ENCODE measurements around the gene IGF2BP3. TPM values are rescaled to one million over a fixed set of nuclear protein-coding genes. Genes with fewer than 3 reads are reported as not detected.

IGF2BP3 gene
- total and polyA plus RNA-seq, 2 donors (not counting 1 experiment from before 2014, with no cell fraction given), result 4.3 to 11.2 TPM

DNA sequence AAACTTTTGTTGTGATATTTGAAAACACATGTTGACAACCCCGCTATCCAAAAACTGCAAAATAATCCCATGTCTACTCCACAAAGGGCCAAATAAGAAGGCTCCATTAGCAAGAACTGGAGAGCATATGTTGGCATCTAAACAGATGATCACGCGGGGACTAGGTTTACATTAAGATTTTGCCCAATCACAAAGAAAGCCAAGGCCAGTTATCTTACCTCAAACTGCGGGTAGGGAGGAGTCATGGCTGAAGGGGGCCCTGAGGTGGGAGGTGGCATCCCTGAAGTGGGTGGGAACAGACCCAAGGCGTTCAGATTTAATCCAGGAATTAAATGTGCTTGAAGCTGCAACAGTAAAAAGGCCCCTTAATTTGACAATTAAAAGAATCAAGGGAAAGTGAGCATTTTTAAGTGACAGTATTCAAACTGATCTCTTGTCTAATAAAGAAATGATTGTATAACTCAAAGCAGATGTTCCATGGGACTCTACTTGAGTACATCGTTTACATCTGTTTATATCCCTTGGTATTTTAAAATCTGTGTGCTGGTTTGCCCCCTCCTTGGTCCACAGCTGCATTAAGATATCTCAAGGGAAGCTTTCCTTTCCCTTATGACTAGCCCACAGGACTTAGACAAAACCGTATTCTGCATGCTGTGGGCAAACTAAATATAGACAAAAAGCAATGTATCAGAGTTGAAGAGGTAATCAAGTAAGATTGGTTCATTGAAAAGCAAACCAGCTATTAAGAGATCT is 128.3 kb downstream of the IGF2BP3 start:
- no peaks in the 10 kb centered on the region for H3K36me3 ChIP-seq (ENCODE audit: control insufficient read depth, insufficient read depth, low read length)
- H3K4me2 ChIP-seq (ENCODE audit: extremely low read depth, insufficient read depth, low read length), result peak overlapping the region; percentile 18
- no peaks in the 10 kb centered on the region for H3K79me2 ChIP-seq (ENCODE audit: control insufficient read depth, insufficient read depth, low read length)
- no peaks in the 10 kb centered on the region for H3K27me3 ChIP-seq (ENCODE audit: control insufficient read depth, insufficient read depth, low read length)
- H3K9ac ChIP-seq (ENCODE audit: insufficient read depth, low read length), result no peak overlapping the region
- H3K9me3 ChIP-seq (ENCODE audit: control insufficient read depth, insufficient read depth, low read depth, low read length), result no peaks in the 10 kb centered on the region
- H4K20me1 ChIP-seq (ENCODE audit: control insufficient read depth, extremely low read depth, insufficient read depth, low read length), result no peaks in the 10 kb centered on the region
- no peak overlapping the region for H2AFZ ChIP-seq (ENCODE audit: low read length)
- no peak overlapping the region for H3K27ac ChIP-seq (ENCODE audit: insufficient read depth, low read length)
- H3K4me3 ChIP-seq (replicated peaks in 1 of 4; ENCODE audit: control extremely low read depth in 1 of 4, insufficient read depth in 1 of 4, low read depth in 3 of 4, low read length in 4 of 4), result no peak overlapping the region
- DNase-seq (ENCODE audit: low read depth in 2 of 2), result no peak
- TF ChIP-seq EZH2 (IDR thresholded peaks at IDR 0.05; ENCODE audit: low read length, missing control alignments), result no peak
- TF ChIP-seq, protein P1, sequence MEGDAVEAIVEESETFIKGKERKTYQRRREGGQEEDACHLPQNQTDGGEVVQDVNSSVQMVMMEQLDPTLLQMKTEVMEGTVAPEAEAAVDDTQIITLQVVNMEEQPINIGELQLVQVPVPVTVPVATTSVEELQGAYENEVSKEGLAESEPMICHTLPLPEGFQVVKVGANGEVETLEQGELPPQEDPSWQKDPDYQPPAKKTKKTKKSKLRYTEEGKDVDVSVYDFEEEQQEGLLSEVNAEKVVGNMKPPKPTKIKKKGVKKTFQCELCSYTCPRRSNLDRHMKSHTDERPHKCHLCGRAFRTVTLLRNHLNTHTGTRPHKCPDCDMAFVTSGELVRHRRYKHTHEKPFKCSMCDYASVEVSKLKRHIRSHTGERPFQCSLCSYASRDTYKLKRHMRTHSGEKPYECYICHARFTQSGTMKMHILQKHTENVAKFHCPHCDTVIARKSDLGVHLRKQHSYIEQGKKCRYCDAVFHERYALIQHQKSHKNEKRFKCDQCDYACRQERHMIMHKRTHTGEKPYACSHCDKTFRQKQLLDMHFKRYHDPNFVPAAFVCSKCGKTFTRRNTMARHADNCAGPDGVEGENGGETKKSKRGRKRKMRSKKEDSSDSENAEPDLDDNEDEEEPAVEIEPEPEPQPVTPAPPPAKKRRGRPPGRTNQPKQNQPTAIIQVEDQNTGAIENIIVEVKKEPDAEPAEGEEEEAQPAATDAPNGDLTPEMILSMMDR (conservative IDR thresholded peaks at IDR 0.05 in 1 of 2, IDR thresholded peaks at IDR 0.05 in 1 of 2; ENCODE audit: low read depth in 1 of 2, low read length in 2 of 2), result no peak
- H3K4me1 ChIP-seq (ENCODE audit: control insufficient read depth, extremely low read depth, insufficient read depth, low read length), result peaks cover 3% of the 10 kb centered on the region

- Histone ChIP-seq H2AFZ (ENCODE audit: low read length) (no peak overlapping the region), H3K9ac (ENCODE audit: insufficient read depth, low read length) (no peak overlapping the region), H3K4me2 (ENCODE audit: extremely low read depth, insufficient read depth, low read length) (no peak overlapping the region), H3K4me3 (replicated peaks in 1 of 4; ENCODE audit: control extremely low read depth in 1 of 4, insufficient read depth in 1 of 4, low read depth in 3 of 4, low read length in 4 of 4) (no peak overlapping the region), H3K4me1 (ENCODE audit: control insufficient read depth, extremely low read depth, insufficient read depth, low read length) (peaks cover 10% of the 10 kb centered on the region), H3K79me2 (ENCODE audit: control insufficient read depth, insufficient read depth, low read length) (no peaks in the 10 kb centered on the region), H4K20me1 (ENCODE audit: control insufficient read depth, extremely low read depth, insufficient read depth, low read length) (no peaks in the 10 kb centered on the region), H3K36me3 (ENCODE audit: control insufficient read depth, insufficient read depth, low read length) (no peaks in the 10 kb centered on the region), H3K9me3 (ENCODE audit: control insufficient read depth, insufficient read depth, low read depth, low read length) (no peaks in the 10 kb centered on the region), H3K27me3 (ENCODE audit: control insufficient read depth, insufficient read depth, low read length) (no peaks in the 10 kb centered on the region), H3K27ac (ENCODE audit: insufficient read depth, low read length) (no peak overlapping the region)
- DNase-seq (ENCODE audit: low read depth in 2 of 2), result no peak
- no peak for TF ChIP-seq EZH2 (IDR thresholded peaks at IDR 0.05; ENCODE audit: low read length, missing control alignments)
- TF ChIP-seq, protein P1 (conservative IDR thresholded peaks at IDR 0.05 in 1 of 2, IDR thresholded peaks at IDR 0.05 in 1 of 2; ENCODE audit: low read depth in 1 of 2, low read length in 2 of 2), result no peak
These were observed 131.4 kb downstream of the IGF2BP3 start for GRCh38 chr7:23338863-23339262.

DNA sequence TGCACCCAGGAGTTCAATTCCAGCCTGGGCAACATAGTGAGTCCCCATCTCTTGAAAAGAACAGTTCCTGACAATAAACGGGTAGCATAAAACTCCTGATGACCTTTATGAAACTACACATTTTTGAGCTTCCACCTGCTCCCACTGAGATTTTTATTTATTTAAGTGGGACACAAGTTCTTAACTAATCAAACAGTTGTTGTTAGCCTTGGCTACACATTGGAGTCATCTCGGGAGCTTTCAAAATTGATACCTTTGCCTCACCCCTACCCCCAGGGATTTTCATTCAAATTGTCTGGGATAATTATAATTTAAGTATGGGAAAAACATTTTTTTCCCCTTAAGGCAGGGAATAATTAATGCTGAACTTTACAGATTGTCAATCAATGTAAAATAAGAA is 131.9 kb downstream of the IGF2BP3 start:
- no peak for TF ChIP-seq EZH2 (IDR thresholded peaks at IDR 0.05; ENCODE audit: low read length, missing control alignments)
- TF ChIP-seq, protein P1 (conservative IDR thresholded peaks at IDR 0.05 in 1 of 2, IDR thresholded peaks at IDR 0.05 in 1 of 2; ENCODE audit: low read depth in 1 of 2, low read length in 2 of 2), result no peak
- no peaks in the 10 kb centered on the region for H3K27me3 ChIP-seq (ENCODE audit: control insufficient read depth, insufficient read depth, low read length)
- no peak for DNase-seq (ENCODE audit: low read depth in 2 of 2)
- no peak overlapping the region for H3K4me2 ChIP-seq (ENCODE audit: extremely low read depth, insufficient read depth, low read length)
- H3K9ac ChIP-seq (ENCODE audit: insufficient read depth, low read length), result no peak overlapping the region
- H3K4me1 ChIP-seq (ENCODE audit: control insufficient read depth, extremely low read depth, insufficient read depth, low read length), result peaks cover 11% of the 10 kb centered on the region
- H3K9me3 ChIP-seq (ENCODE audit: control insufficient read depth, insufficient read depth, low read depth, low read length), result no peaks in the 10 kb centered on the region
- H3K27ac ChIP-seq (ENCODE audit: insufficient read depth, low read length), result no peak overlapping the region
- no peaks in the 10 kb centered on the region for H3K79me2 ChIP-seq (ENCODE audit: control insufficient read depth, insufficient read depth, low read length)
- H4K20me1 ChIP-seq (ENCODE audit: control insufficient read depth, extremely low read depth, insufficient read depth, low read length), result no peaks in the 10 kb centered on the region
- no peaks in the 10 kb centered on the region for H3K36me3 ChIP-seq (ENCODE audit: control insufficient read depth, insufficient read depth, low read length)
- H2AFZ ChIP-seq (ENCODE audit: low read length), result no peak overlapping the region
- H3K4me3 ChIP-seq (replicated peaks in 1 of 4; ENCODE audit: control extremely low read depth in 1 of 4, insufficient read depth in 1 of 4, low read depth in 3 of 4, low read length in 4 of 4), result no peak overlapping the region
